HepG2 (cell line): ENCODE results near the gene ALK. TPM values are rescaled to one million over a fixed set of nuclear protein-coding genes. Genes with fewer than 3 reads are reported as not detected.

Experiments
- ATAC-seq: fragments of 200-7000 bp; cut with Tn5 transposase; 3 replicates; pipeline ENCODE4 v1.9.1; 2020; ENCODE audit warnings: mild to moderate bottlenecking, moderate library complexity
- BruUV-seq: library from RNA; stranded (reverse); fragments of 400-500 nt; replicated peaks from 2 replicates; lab custom pipeline; 2021; lab: Mats Ljungman, UMichigan
- CTCF ChIA-PET: fragments of 300-600 bp; formaldehyde crosslinking; extraction: SDS; loops from one replicate; lab custom pipeline; 2021; ENCODE audit warnings: low total read pairs, inconsistent platforms, low intra/inter-chr PET ratio; lab: Yijun Ruan, JAX
- POLR2A ChIA-PET: fragments of 350-600 bp; sonication (Branson Sonifier 250); formaldehyde crosslinking; loops from one replicate; lab custom pipeline; 2020; ENCODE audit warnings: antibody characterized with exemption, inconsistent platforms; lab: Yijun Ruan, JAX
- DNase-seq: peaks from one replicate; pipeline ENCODE4 v3.0.0-alpha.2; 2015; ENCODE audit warnings: low spot score
- FAIRE-seq: peaks from 3 replicates; lab custom pipeline; 2011; peaks lifted over from hg19 to GRCh38; lab: Jason Lieb, UNC
- H2AFZ ChIP-seq: one replicate; pipeline ENCODE4 v1.6.1; 2011; ENCODE audit warnings: low read length, inconsistent platforms
- H3K27ac ChIP-seq: fragments of 300-600 bp; 3 replicates; pipeline ENCODE4 v1.8.0; 2011; ENCODE audit warnings: mixed run types, mild to moderate bottlenecking, mixed read lengths, low read length, inconsistent platforms; ENCODE audit not compliant: insufficient read depth; ENCODE audit errors: extremely low read length
- H3K27me3 ChIP-seq, 2 experiments: fragments of 200-600 bp in 1 of 2; 2 replicates in 1 of 2; 3 replicates in 1 of 2; pipeline versions ENCODE4 v1.6.0 to v1.8.0; 2011; ENCODE audit warnings: low read length in 2 of 2, mild to moderate bottlenecking in 2 of 2, moderate library complexity in 2 of 2, inconsistent platforms in 1 of 2; ENCODE audit not compliant: insufficient read depth in 2 of 2, control insufficient read depth in 1 of 2
- H3K36me3 ChIP-seq, 2 experiments: fragments of 200-600 bp in 1 of 2; replicated peaks in 1 of 2; 2 replicates in 1 of 2; 3 replicates in 1 of 2; pipeline versions ENCODE4 v1.5.1 to v1.8.0; 2011; ENCODE audit warnings: low read length in 2 of 2, inconsistent platforms in 1 of 2; ENCODE audit not compliant: insufficient read depth in 2 of 2, control insufficient read depth in 1 of 2
- H3K4me1 ChIP-seq: 2 replicates; pipeline ENCODE4 v1.5.1; 2012; ENCODE audit warnings: low read length, inconsistent platforms; ENCODE audit not compliant: insufficient read depth
- H3K4me2 ChIP-seq: 2 replicates; pipeline ENCODE4 v1.6.0; 2011; ENCODE audit warnings: low read depth, low read length, inconsistent platforms
- H3K4me3 ChIP-seq, 3 experiments: fragments of 200-600 bp in 1 of 3; sonication (generic), shearing (Covaris generic) in 1 of 3; replicated peaks in 1 of 3; 2 replicates each; pipeline ENCODE4 v1.5.1; 2011 to 2016; ENCODE audit warnings: low read length in 3 of 3, inconsistent platforms in 2 of 3, low read depth in 2 of 3, mild to moderate bottlenecking in 2 of 3, control low read depth in 1 of 3, mixed read lengths in 1 of 3; ENCODE audit not compliant: insufficient read depth in 1 of 3
- H3K79me2 ChIP-seq: one replicate; pipeline ENCODE4 v1.6.1; 2011; ENCODE audit warnings: low read length, inconsistent platforms; ENCODE audit not compliant: insufficient read depth
- H3K9ac ChIP-seq: 2 replicates; pipeline ENCODE4 v1.6.0; 2011; ENCODE audit warnings: mild to moderate bottlenecking, low read depth, low read length, inconsistent platforms; ENCODE audit not compliant: insufficient read depth
- H3K9me3 ChIP-seq: 2 replicates; pipeline ENCODE4 v1.5.1; 2012; ENCODE audit warnings: mild to moderate bottlenecking, low read length
- H4K20me1 ChIP-seq: 2 replicates; pipeline ENCODE4 v1.6.0; 2011; ENCODE audit warnings: inconsistent platforms, mild to moderate bottlenecking, low read length, moderate library complexity; ENCODE audit not compliant: insufficient read depth
- ATF1 ChIP-seq: IDR thresholded peaks from 2 replicates; pipeline ENCODE4 v1.6.1; 2016; ENCODE audit warnings: mild to moderate bottlenecking, control low read depth
- BORCS8-MEF2B ChIP-seq: sonication (generic); formaldehyde crosslinking; IDR thresholded peaks from 2 replicates; pipeline ENCODE4 v1.8.0; 2022; ENCODE audit warnings: mild to moderate bottlenecking, missing genetic modification reagents
- CTCF ChIP-seq: sonication (generic); formaldehyde crosslinking; IDR thresholded peaks from 2 replicates; pipeline ENCODE4 v1.5.0; 2020; ENCODE audit warnings: mild to moderate bottlenecking, missing genetic modification reagents, moderate library complexity
- EED ChIP-seq: sonication (generic); formaldehyde crosslinking; IDR thresholded peaks from 2 replicates; pipeline ENCODE4 v1.5.0; 2020; ENCODE audit warnings: mild to moderate bottlenecking, missing genetic modification reagents
- SMC3 ChIP-seq: IDR thresholded peaks from 2 replicates; pipeline ENCODE4 v1.6.1; 2011; ENCODE audit warnings: low read length, improper control_type of control experiment
- SRSF1 ChIP-seq: fragments of 200-400 bp; formaldehyde crosslinking; optimal IDR thresholded peaks from 2 replicates; pipeline ENCODE3; 2017; ENCODE audit warnings: mild to moderate bottlenecking, low read depth, low read length, moderate library complexity
- THAP9 ChIP-seq: sonication (generic); formaldehyde crosslinking; IDR thresholded peaks from 2 replicates; pipeline ENCODE4; 2020; ENCODE audit warnings: missing genetic modification reagents, mild to moderate bottlenecking, borderline replicate concordance
- ZFAT ChIP-seq: sonication (generic); formaldehyde crosslinking; conservative IDR thresholded peaks from 2 replicates; pipeline ENCODE4 v1.8.1; 2023; ENCODE audit warnings: missing genetic modification reagents, inconsistent platforms
- ZNF672 ChIP-seq: sonication (generic); formaldehyde crosslinking; IDR thresholded peaks from 2 replicates; pipeline ENCODE4 v1.8.1; 2022; ENCODE audit warnings: missing genetic modification reagents
- ZNF768 ChIP-seq: sonication (generic); formaldehyde crosslinking; IDR thresholded peaks from 2 replicates; pipeline ENCODE4 v1.4.0; 2020; ENCODE audit warnings: missing genetic modification reagents
- WGBS: methylation state at CpG from one replicate; pipeline ENCODE4 v1.1.6; 2017; ENCODE audit warnings: low lambda C conversion rate; 5-methylcytosine and 5-hydroxymethylcytosine counted together
- in situ Hi-C: cut with HindIII; loops from 2 replicates; pipeline ENCODE4 v1.10.0; 2017; ENCODE audit warnings: low pct_unique_long_range_greater_than_20kb; ENCODE audit not compliant: extremely low pct_ligation_motif_present
- intact Hi-C: fragments of 100-400 bp; cut with micrococcal nuclease; formaldehyde crosslinking; loops from one replicate; pipeline ENCODE4 v1.10.0; 2022; ENCODE audit not compliant: unreplicated experiment
- polyA plus RNA-seq, 8 experiments: library from polyadenylated mRNA; depleted of rRNA in 3 of 8; stranded (reverse) in 7 of 8; unstranded in 1 of 8; fragments of >200 nt; fragmentation: Illumina TruSeq in 4 of 8; extraction: Trizol in 4 of 8; gene quantifications; 2 replicates each; pipeline versions ENCODE4 v1.2.1 to v1.2.3, GENCODE V29; 2011 to 2016; ENCODE audit warnings: low read depth in 4 of 8, missing spikeins in 1 of 8, mixed read lengths in 1 of 8; ENCODE audit not compliant: insufficient read depth in 1 of 8
- total RNA-seq, 5 experiments: library from RNA; depleted of rRNA; stranded (reverse); fragments of >200 nt; fragmentation: Illumina TruSeq; extraction: Trizol; gene quantifications; 2 replicates each; pipeline ENCODE4 v1.2.3, GENCODE V29; 2016; ENCODE audit warnings: low read depth in 1 of 5

The ALK gene
- total and polyA plus RNA-seq, 2 of the 13 experiments (the other 11 are each of a cell fraction or from before 2014, with no cell fraction given): not detected

GRCh38 chr2:29309090-29310029 is 612.0 kb downstream of the ALK start (continued):
- TF ChIP-seq THAP9 (CRISPR knock-in tag) (no peak), ZNF672 (CRISPR knock-in tag) (no peak), SMC3 (peak; percentile 37), BORCS8-MEF2B (CRISPR knock-in tag) (no peak), CTCF (CRISPR knock-in tag) (peak; percentile 71), ATF1 (CRISPR knock-in tag) (no peak)
- TF ChIP-seq, all 625 proteins: peak for 8

- CTCF ChIA-PET: no interaction called here
- ATAC-seq (no peak), DNase-seq (no peak)
These were observed 613.0 kb downstream of the ALK start for GRCh38 chr2:29308366-29308765.

More at GRCh38 chr2:29308366-29308765, 613.0 kb downstream of the ALK start:
- POLR2A ChIA-PET: no interaction called here
- no peaks in the 10 kb centered on the region for H4K20me1 ChIP-seq
- TF ChIP-seq SRSF1 (no peak), EED (CRISPR knock-in tag) (no peak), ZNF768 (CRISPR knock-in tag) (no peak), ZFAT (CRISPR knock-in tag) (no peak)
- FAIRE-seq: no peak
- 18% methylated on average over 9 of the region's 9 CpGs for WGBS
- peaks cover 0 to 14% of the 10 kb centered on the region in 2 experiments; a peak in 2 of 5 replicates for H3K27me3 ChIP-seq
- no peaks in the 10 kb centered on the region for H3K4me1 ChIP-seq
- no peaks in the 10 kb centered on the region for H3K79me2 ChIP-seq
- H3K9ac ChIP-seq: no peak overlapping the region
- no peak overlapping the region for H2AFZ ChIP-seq
- no peaks in the 10 kb centered on the region for H3K9me3 ChIP-seq
- H3K27ac ChIP-seq: no peak overlapping the region
- intact Hi-C loops (loop anchor here (2.0 kb wide), 1 partner anchor 350 kb away; no protein-coding TSS in a partner anchor), in situ Hi-C loops (no loop called here)
- no peaks in the 10 kb centered on the region for H3K36me3 ChIP-seq
- H3K4me3 ChIP-seq: no peak overlapping the region
- no TSS peak for BruUV-seq
- H3K4me2 ChIP-seq: no peak overlapping the region
